Adrenal gland (tissue), 5 donors: ENCODE results near the gene IL1RAPL1.

Source experiments
- POLR2A ChIP-seq, 2 donors: fragments of 450-650 bp; IDR thresholded peaks; one replicate each; pipeline ENCODE4 v1.6.1; 2017; ENCODE audit warnings: antibody characterized with exemption in 2 of 2, mild to moderate bottlenecking in 2 of 2, moderate library complexity in 1 of 2
- TF ChIP-seq, protein P1 (sequence below), 6 experiments: fragments of 450-650 bp in 4 of 6; fragments of 200-600 bp in 2 of 6; sonication (generic) in 1 of 6; IDR thresholded peaks; 1 replicate in 5 of 6; 2 replicates in 1 of 6; pipeline versions ENCODE4 v1.5.1 to v1.8.0; 2016 to 2021; ENCODE audit warnings: antibody characterized with exemption in 6 of 6, mild to moderate bottlenecking in 2 of 6, moderate library complexity in 1 of 6
- donor health status: DM: no; HTN: no; CAD: no.

DNA sequence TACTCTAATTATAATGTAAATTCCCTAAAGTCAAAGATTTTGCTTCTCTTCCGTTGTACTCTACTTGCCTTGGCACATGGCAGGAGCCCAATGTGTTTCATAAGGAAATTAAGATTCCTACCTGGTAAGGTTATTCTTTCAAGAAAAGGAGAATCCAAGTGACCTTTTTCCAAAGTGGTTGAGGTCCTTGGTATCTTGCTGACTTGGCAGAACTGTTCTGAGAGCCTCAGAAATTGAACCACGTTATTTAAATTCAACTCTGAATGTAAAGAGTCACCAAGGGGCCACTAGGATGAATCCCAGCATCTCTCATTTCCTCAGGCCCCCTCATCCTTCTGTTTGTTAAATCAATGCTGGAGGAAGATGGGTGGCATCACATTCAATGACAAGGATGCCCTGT lies 1209.9 kb downstream of the IL1RAPL1 start:
- TF ChIP-seq, protein P1, sequence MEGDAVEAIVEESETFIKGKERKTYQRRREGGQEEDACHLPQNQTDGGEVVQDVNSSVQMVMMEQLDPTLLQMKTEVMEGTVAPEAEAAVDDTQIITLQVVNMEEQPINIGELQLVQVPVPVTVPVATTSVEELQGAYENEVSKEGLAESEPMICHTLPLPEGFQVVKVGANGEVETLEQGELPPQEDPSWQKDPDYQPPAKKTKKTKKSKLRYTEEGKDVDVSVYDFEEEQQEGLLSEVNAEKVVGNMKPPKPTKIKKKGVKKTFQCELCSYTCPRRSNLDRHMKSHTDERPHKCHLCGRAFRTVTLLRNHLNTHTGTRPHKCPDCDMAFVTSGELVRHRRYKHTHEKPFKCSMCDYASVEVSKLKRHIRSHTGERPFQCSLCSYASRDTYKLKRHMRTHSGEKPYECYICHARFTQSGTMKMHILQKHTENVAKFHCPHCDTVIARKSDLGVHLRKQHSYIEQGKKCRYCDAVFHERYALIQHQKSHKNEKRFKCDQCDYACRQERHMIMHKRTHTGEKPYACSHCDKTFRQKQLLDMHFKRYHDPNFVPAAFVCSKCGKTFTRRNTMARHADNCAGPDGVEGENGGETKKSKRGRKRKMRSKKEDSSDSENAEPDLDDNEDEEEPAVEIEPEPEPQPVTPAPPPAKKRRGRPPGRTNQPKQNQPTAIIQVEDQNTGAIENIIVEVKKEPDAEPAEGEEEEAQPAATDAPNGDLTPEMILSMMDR (IDR thresholded peaks at IDR 0.05) = no peak
- no peak for TF ChIP-seq POLR2A (IDR thresholded peaks at IDR 0.05)
